ENCODE results near the gene PAWR. TPM values are rescaled to one million over a fixed set of nuclear protein-coding genes. Genes with fewer than 3 reads are reported as not detected.
"Not testable (repeated sequence)": the region's sequence is repeated elsewhere in the genome, so short reads cannot be mapped to it uniquely, and the experiment has no call there.

PAWR gene
- total RNA-seq, 1 experiment from 2014 or later, result 55.3 TPM

DNA sequence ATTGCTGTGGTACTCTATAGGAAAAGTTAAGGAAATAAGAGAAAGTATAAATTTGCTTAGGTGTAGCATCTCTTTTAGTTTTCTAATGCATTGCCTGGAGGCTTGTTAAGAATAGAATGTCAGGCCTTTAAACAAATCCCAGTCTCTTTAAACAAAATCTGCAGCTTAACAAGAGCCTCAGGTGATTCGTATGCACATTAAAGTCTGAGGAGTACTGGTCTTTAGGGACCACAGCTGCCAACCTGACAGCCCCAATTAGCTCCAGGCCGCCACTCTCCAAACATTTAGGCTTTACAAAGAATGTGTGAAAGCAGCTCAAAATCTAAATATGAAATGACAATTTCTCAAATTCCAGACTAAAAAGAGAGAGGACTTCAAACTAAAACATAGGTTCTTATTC is 35.7 kb downstream of the PAWR start:
- H3K4me1 ChIP-seq (ENCODE audit: insufficient read depth, low read length, poor library complexity, severe bottlenecking), result peaks cover 9% of the 10 kb centered on the region
- DNase-seq (ENCODE audit: low spot score), result no peak
- TF ChIP-seq, protein P1, sequence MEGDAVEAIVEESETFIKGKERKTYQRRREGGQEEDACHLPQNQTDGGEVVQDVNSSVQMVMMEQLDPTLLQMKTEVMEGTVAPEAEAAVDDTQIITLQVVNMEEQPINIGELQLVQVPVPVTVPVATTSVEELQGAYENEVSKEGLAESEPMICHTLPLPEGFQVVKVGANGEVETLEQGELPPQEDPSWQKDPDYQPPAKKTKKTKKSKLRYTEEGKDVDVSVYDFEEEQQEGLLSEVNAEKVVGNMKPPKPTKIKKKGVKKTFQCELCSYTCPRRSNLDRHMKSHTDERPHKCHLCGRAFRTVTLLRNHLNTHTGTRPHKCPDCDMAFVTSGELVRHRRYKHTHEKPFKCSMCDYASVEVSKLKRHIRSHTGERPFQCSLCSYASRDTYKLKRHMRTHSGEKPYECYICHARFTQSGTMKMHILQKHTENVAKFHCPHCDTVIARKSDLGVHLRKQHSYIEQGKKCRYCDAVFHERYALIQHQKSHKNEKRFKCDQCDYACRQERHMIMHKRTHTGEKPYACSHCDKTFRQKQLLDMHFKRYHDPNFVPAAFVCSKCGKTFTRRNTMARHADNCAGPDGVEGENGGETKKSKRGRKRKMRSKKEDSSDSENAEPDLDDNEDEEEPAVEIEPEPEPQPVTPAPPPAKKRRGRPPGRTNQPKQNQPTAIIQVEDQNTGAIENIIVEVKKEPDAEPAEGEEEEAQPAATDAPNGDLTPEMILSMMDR (conservative IDR thresholded peaks at IDR 0.05; ENCODE audit: low read depth, low read length), result no peak
- TF ChIP-seq EZH2 (IDR thresholded peaks at IDR 0.05; ENCODE audit: borderline replicate concordance, low read depth, low read length, poor library complexity, severe bottlenecking), result no peak
- intact Hi-C loops (cut with micrococcal nuclease; ENCODE audit: unreplicated experiment), result no loop called here
- no peak overlapping the region for H3K27ac ChIP-seq (ENCODE audit: low read depth, low read length, poor library complexity, severe bottlenecking)
- no peaks in the 10 kb centered on the region for H3K27me3 ChIP-seq (replicated peaks; ENCODE audit: insufficient read depth, low read depth, low read length, poor library complexity)
- H3K9me3 ChIP-seq (ENCODE audit: low read depth, low read length, poor library complexity, severe bottlenecking), result no peaks in the 10 kb centered on the region
- no peak overlapping the region for H3K4me3 ChIP-seq (ENCODE audit: low read depth, low read length, poor library complexity, severe bottlenecking)
- ChIA-PET POLR2A (ENCODE audit: low non-redundant PET) (no interaction called here), CTCF (no interaction called here)
- H3K36me3 ChIP-seq (ENCODE audit: insufficient read depth, low read length, poor library complexity, severe bottlenecking), result no peaks in the 10 kb centered on the region
- no TSS peak for BruUV-seq (replicated peaks)

DNA sequence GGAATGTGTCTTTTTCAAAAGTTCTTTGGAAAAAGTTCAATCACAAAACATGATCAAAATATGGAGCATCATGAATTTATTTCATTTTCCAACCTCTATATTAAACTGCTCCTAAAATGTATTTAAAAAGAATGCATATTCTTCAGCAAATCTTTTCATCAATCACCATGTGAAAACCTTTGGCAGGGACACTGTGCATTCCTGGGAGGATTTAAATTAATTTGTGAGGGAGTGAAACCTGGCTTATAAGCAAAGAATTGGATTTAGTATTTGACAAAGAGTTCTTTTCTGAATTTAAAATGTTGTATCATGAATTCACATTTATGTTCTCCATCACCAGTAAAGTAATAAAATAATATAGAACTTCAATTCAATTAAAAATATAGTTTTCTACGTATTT is 38.2 kb downstream of the PAWR start:
- Histone ChIP-seq H3K27me3 (replicated peaks; ENCODE audit: insufficient read depth, low read depth, low read length, poor library complexity) (no peaks in the 10 kb centered on the region), H3K27ac (ENCODE audit: low read depth, low read length, poor library complexity, severe bottlenecking) (no peak overlapping the region), H3K9me3 (ENCODE audit: low read depth, low read length, poor library complexity, severe bottlenecking) (no peaks in the 10 kb centered on the region), H3K4me3 (ENCODE audit: low read depth, low read length, poor library complexity, severe bottlenecking) (no peak overlapping the region), H3K36me3 (ENCODE audit: insufficient read depth, low read length, poor library complexity, severe bottlenecking) (no peaks in the 10 kb centered on the region), H3K4me1 (ENCODE audit: insufficient read depth, low read length, poor library complexity, severe bottlenecking) (peaks cover 9% of the 10 kb centered on the region)
- CTCF ChIA-PET, result no interaction called here
- DNase-seq (ENCODE audit: low spot score), result no peak
- intact Hi-C loops (cut with micrococcal nuclease; ENCODE audit: unreplicated experiment), result no loop called here
- POLR2A ChIA-PET (ENCODE audit: low non-redundant PET), result no interaction called here
- TF ChIP-seq, protein P1 (conservative IDR thresholded peaks at IDR 0.05; ENCODE audit: low read depth, low read length), result no peak
- TF ChIP-seq EZH2 (IDR thresholded peaks at IDR 0.05; ENCODE audit: borderline replicate concordance, low read depth, low read length, poor library complexity, severe bottlenecking), result no peak
- no TSS peak for BruUV-seq (replicated peaks)

DNA sequence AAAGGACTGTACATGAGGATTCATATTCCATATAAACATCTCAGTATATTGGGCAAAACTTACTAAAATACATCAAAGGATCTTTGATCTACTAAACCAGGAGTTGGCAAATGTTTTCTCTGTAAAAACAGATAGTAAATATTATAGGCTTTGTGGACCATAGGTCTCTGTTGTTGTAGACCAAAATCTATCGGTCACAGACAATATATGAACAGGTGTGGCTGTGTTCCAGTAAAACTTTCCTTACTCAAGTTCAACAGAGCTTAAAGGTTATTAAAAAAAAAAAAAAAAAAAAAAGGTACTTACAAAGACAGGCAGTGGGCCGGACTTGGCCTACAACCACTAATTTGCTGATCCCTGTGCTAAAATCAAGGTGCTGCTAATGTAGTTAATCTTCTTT is 40.3 kb downstream of the PAWR start:
- no peak overlapping the region for H3K4me3 ChIP-seq (ENCODE audit: low read depth, low read length, poor library complexity, severe bottlenecking)
- H3K27ac ChIP-seq (ENCODE audit: low read depth, low read length, poor library complexity, severe bottlenecking), result no peak overlapping the region
- no peaks in the 10 kb centered on the region for H3K36me3 ChIP-seq (ENCODE audit: insufficient read depth, low read length, poor library complexity, severe bottlenecking)
- H3K9me3 ChIP-seq (ENCODE audit: low read depth, low read length, poor library complexity, severe bottlenecking), result no peaks in the 10 kb centered on the region
- intact Hi-C loops (cut with micrococcal nuclease; ENCODE audit: unreplicated experiment), result no loop called here
- ChIA-PET POLR2A (ENCODE audit: low non-redundant PET) (no interaction called here), CTCF (no interaction called here)
- H3K4me1 ChIP-seq (ENCODE audit: insufficient read depth, low read length, poor library complexity, severe bottlenecking), result peaks cover 9% of the 10 kb centered on the region
- no peak for TF ChIP-seq EZH2 (IDR thresholded peaks at IDR 0.05; ENCODE audit: borderline replicate concordance, low read depth, low read length, poor library complexity, severe bottlenecking)
- BruUV-seq (replicated peaks), result no TSS peak
- no peak for DNase-seq (ENCODE audit: low spot score)
- no peaks in the 10 kb centered on the region for H3K27me3 ChIP-seq (replicated peaks; ENCODE audit: insufficient read depth, low read depth, low read length, poor library complexity)

DNA sequence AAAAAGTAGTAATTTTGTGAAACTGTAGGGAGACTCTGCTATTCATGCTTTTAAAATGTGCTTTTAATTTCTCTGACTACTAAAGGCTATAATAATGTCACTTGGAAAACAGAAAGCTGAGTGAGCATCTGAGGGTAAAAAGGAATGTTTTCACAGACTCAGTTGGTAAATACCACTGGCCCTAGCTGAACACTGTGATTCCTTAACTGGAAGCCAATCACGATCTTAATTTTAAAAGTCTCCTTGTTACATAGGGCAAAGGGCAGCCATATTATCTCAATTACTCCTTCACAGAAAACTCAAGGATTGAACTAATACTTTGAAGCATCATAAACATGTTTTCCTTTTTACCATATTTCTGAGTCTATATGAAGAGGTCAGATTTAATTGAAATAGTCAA is 41.9 kb downstream of the PAWR start:
- Histone ChIP-seq H3K27me3 (replicated peaks; ENCODE audit: insufficient read depth, low read depth, low read length, poor library complexity) (no peaks in the 10 kb centered on the region), H3K27ac (ENCODE audit: low read depth, low read length, poor library complexity, severe bottlenecking) (no peak overlapping the region), H3K36me3 (ENCODE audit: insufficient read depth, low read length, poor library complexity, severe bottlenecking) (no peaks in the 10 kb centered on the region), H3K4me1 (ENCODE audit: insufficient read depth, low read length, poor library complexity, severe bottlenecking) (peaks cover 9% of the 10 kb centered on the region), H3K4me3 (ENCODE audit: low read depth, low read length, poor library complexity, severe bottlenecking) (no peak overlapping the region), H3K9me3 (ENCODE audit: low read depth, low read length, poor library complexity, severe bottlenecking) (no peaks in the 10 kb centered on the region)
- ChIA-PET POLR2A (ENCODE audit: low non-redundant PET) (no interaction called here), CTCF (no interaction called here)
- intact Hi-C loops (cut with micrococcal nuclease; ENCODE audit: unreplicated experiment), result no loop called here
- no TSS peak for BruUV-seq (replicated peaks)
- no peak for TF ChIP-seq EZH2 (IDR thresholded peaks at IDR 0.05; ENCODE audit: borderline replicate concordance, low read depth, low read length, poor library complexity, severe bottlenecking)
- TF ChIP-seq, protein P1 (conservative IDR thresholded peaks at IDR 0.05; ENCODE audit: low read depth, low read length), result no peak
- no peak for DNase-seq (ENCODE audit: low spot score)

DNA sequence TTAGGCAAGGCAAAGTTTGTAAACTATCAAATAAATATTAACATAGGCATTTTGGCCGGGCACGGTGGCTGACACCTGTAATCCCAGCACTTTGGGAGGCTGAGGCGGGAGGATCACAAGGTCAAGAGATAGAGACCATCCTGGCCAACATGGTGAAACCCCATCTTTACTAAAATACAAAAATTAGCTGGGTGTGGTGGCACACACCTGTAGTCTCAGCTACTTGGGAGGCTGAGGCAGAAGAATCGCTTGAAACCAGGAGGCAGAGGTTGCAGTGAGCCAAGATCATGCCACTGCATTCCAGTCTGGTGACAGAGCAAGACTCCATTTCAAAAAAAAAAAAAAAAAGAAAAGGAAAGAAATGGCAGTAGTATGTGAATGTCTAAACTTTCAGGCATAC is 43.9 kb downstream of the PAWR start:
- not testable (repeated sequence) for BruUV-seq (replicated peaks)

More for the DNA sequence above, 43.9 kb downstream of the PAWR start:
- H3K9me3 ChIP-seq (ENCODE audit: low read depth, low read length, poor library complexity, severe bottlenecking); H3K4me1 ChIP-seq (ENCODE audit: insufficient read depth, low read length, poor library complexity, severe bottlenecking); POLR2A ChIA-PET (ENCODE audit: low non-redundant PET); DNase-seq (ENCODE audit: low spot score); H3K36me3 ChIP-seq (ENCODE audit: insufficient read depth, low read length, poor library complexity, severe bottlenecking); H3K27me3 ChIP-seq (replicated peaks; ENCODE audit: insufficient read depth, low read depth, low read length, poor library complexity); H3K27ac ChIP-seq (ENCODE audit: low read depth, low read length, poor library complexity, severe bottlenecking); CTCF ChIA-PET; intact Hi-C loops (cut with micrococcal nuclease; ENCODE audit: unreplicated experiment); H3K4me3 ChIP-seq (ENCODE audit: low read depth, low read length, poor library complexity, severe bottlenecking): not testable (repeated sequence)

Measured in A673 (cell line).